Left lung (tissue), 10 donors: ENCODE results near the gene TBXA2R. TPM values are rescaled to one million over a fixed set of nuclear protein-coding genes. Genes with fewer than 3 reads are reported as not detected.

Source experiments
- ATAC-seq: fragments of 200-7000 bp; cut with Tn5 transposase; one replicate; pipeline ENCODE4 v1.9.1; 2020; ENCODE audit warnings: moderate library complexity
- DNase-seq, 4 donors: peaks; one replicate each; pipeline ENCODE4 v3.0.0-alpha.2; 2013 to 2020
- H3K27ac ChIP-seq, 2 donors: fragments of 200-600 bp; sonication (generic) in 1 of 2; one replicate each; pipeline versions ENCODE4 v1.5.0 to v1.8.0; 2020 to 2021
- H3K27me3 ChIP-seq, 2 donors: fragments of 200-600 bp; sonication (generic) in 1 of 2; one replicate each; pipeline versions ENCODE4 v1.5.0 to v1.8.0; 2020 to 2021
- H3K36me3 ChIP-seq, 2 donors: fragments of 200-600 bp; sonication (generic) in 1 of 2; one replicate each; pipeline versions ENCODE4 v1.5.0 to v1.8.0; 2020 to 2021
- H3K4me1 ChIP-seq, 2 donors: fragments of 200-600 bp; one replicate each; pipeline ENCODE4 v1.8.0; 2021
- H3K4me3 ChIP-seq, 2 donors: fragments of 200-600 bp; sonication (generic) in 1 of 2; one replicate each; pipeline versions ENCODE4 v1.5.0 to v1.8.0; 2020 to 2021; ENCODE audit warnings: mild to moderate bottlenecking in 1 of 2
- H3K9me3 ChIP-seq, 2 donors: fragments of 200-600 bp; sonication (generic) in 1 of 2; one replicate each; pipeline versions ENCODE4 v1.5.0 to v1.8.0; 2020 to 2021
- CTCF ChIP-seq, 2 donors: fragments of 200-600 bp; sonication (generic) in 1 of 2; IDR thresholded peaks; one replicate each; pipeline versions ENCODE4 v1.5.0 to v1.8.0; 2021; ENCODE audit warnings: antibody characterized with exemption in 2 of 2
- intact Hi-C, 2 donors: fragments of 100-400 bp; cut with DNase I; formaldehyde crosslinking; loops; one replicate each; pipeline versions ENCODE4 v1.11.2 to v1.14.2; 2022
- polyA plus RNA-seq, 6 donors: library from polyadenylated mRNA; unstranded; fragments of 120-200 nt; gene quantifications; one replicate each; pipeline ENCODE4 v1.2.1, GENCODE V29; 2013; ENCODE audit not compliant: insufficient read length in 6 of 6
- total RNA-seq, 2 donors: library from RNA; stranded (reverse); fragmentation: NEBNext Ultra II Directional; extraction: Animal tissue kit (Norgen Biotek cat#: 25700); gene quantifications; one replicate each; pipeline ENCODE4 v1.2.1, GENCODE V29; 2021
- donor health status: DM: no; HTN: yes; CAD: no.
- donor health status: DM: no; HTN: no; CAD: no.

TBXA2R gene
- total and polyA plus RNA-seq, 8 donors = 1.8 to 7.9 (median 3.6) TPM

- intact Hi-C loops = no loop called here
These were observed 15.0 kb upstream of the TBXA2R start for GRCh38 chr19:3621689-3622088.

GRCh38 chr19:3620817-3621547, 14.3 kb upstream of the TBXA2R start:
- intact Hi-C loops = no loop called here
- H3K4me3 ChIP-seq = no peak overlapping the region
- DNase-seq = no peak

More at GRCh38 chr19:3621689-3622088, 15.0 kb upstream of the TBXA2R start:
- no peaks in the 10 kb centered on the region for H3K9me3 ChIP-seq
- TF ChIP-seq CTCF (IDR thresholded peaks at IDR 0.05) = no peak
- H3K36me3 ChIP-seq = peaks cover 0 to 64% of the 10 kb centered on the region in 2 donors
- H3K4me3 ChIP-seq = no peak overlapping the region
- H3K27me3 ChIP-seq = no peaks in the 10 kb centered on the region
- no peak for DNase-seq
- H3K4me1 ChIP-seq = peaks cover 12 to 35% of the 10 kb centered on the region in 2 donors
- ATAC-seq = no peak
- H3K27ac ChIP-seq = no peak overlapping the region

GRCh38 chr19:3620145-3620816, 13.6 kb upstream of the TBXA2R start:
- no peak overlapping the region for H3K27ac ChIP-seq
- H3K4me3 ChIP-seq = no peak overlapping the region
- H3K27me3 ChIP-seq = no peaks in the 10 kb centered on the region
- no peak for TF ChIP-seq CTCF (IDR thresholded peaks at IDR 0.05)
- no peak for ATAC-seq
- H3K36me3 ChIP-seq = peaks cover 0 to 75% of the 10 kb centered on the region in 2 donors
- DNase-seq = peak in 1 of 4 donors; percentile 67
- intact Hi-C loops = no loop called here
- no peaks in the 10 kb centered on the region for H3K9me3 ChIP-seq
- peaks cover 4 to 27% of the 10 kb centered on the region in 2 donors for H3K4me1 ChIP-seq

More at GRCh38 chr19:3620817-3621547, 14.3 kb upstream of the TBXA2R start:
- Histone ChIP-seq H3K36me3 (peaks cover 0 to 68% of the 10 kb centered on the region in 2 donors), H3K9me3 (no peaks in the 10 kb centered on the region), H3K4me1 (peaks cover 11 to 34% of the 10 kb centered on the region in 2 donors), H3K27me3 (no peaks in the 10 kb centered on the region), H3K27ac (no peak overlapping the region)
- no peak for TF ChIP-seq CTCF (IDR thresholded peaks at IDR 0.05)
- no peak for ATAC-seq

- H3K27me3 ChIP-seq = no peaks in the 10 kb centered on the region
- DNase-seq (peak in 1 of 4 donors; percentile 66), ATAC-seq (no peak)
- H3K9me3 ChIP-seq = no peaks in the 10 kb centered on the region
- peaks cover 0 to 20% of the 10 kb centered on the region in 2 donors for H3K4me1 ChIP-seq
- intact Hi-C loops = loop anchor here in 1 of 2 donors (10.0 kb wide), 1 partner anchor 75 kb away; no protein-coding TSS in a partner anchor
- H3K27ac ChIP-seq = no peak overlapping the region
- no peak for TF ChIP-seq CTCF (IDR thresholded peaks at IDR 0.05)
- H3K4me3 ChIP-seq = no peak overlapping the region
- H3K36me3 ChIP-seq = peaks cover 0 to 76% of the 10 kb centered on the region in 2 donors
These were observed 12.9 kb upstream of the TBXA2R start for GRCh38 chr19:3619631-3620012.
